ENCODE measurements around the gene ESD.
A peak's percentile ranks its signal among the peaks of the same experiment; 100 is the strongest.
"Not testable (repeated sequence)": the region's sequence is repeated elsewhere in the genome, so short reads cannot be mapped to it uniquely, and the experiment has no call there.

The ESD gene

DNA sequence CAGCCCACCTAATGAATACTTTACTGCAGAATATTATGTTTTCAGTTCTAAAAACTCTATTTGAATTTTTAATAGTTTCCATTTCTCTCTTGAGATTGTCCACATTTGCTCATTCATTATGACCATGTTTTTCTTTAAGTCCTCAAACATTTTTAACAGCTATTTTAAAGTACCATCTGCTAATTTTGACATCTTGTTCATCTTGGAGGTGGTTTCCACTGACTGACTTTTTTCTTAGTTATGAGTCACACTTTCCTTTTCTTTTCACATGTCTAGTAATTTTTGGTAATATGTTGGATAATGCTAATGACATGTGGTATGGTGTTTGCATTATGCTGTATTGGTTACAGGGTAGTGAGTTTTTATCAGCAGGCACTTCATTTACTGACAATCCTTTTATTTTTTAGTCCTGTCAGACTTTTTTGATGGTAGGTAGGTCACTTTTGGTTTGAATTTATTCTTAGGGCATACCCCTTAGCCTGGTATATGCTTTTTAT, 15.4 kb upstream of the ESD start:
- no peak overlapping the region for H3K4me3 ChIP-seq (ENCODE audit: low read depth, low read length)
- no peak for DNase-seq (ENCODE audit: low read depth)
- TF ChIP-seq MYC (IDR thresholded peaks at IDR 0.05; ENCODE audit: low read depth, low read length) (no peak), POLR2A (IDR thresholded peaks at IDR 0.05; ENCODE audit: extremely low read depth, insufficient read length) (no peak), MAX (IDR thresholded peaks at IDR 0.05; ENCODE audit: low read depth, low read length) (no peak), CTCF (IDR thresholded peaks at IDR 0.05; ENCODE audit: low read depth, low read length) (no peak)

- TF ChIP-seq CTCF (IDR thresholded peaks at IDR 0.05; ENCODE audit: low read depth, low read length), result no peak
- no peak for TF ChIP-seq POLR2A (IDR thresholded peaks at IDR 0.05; ENCODE audit: extremely low read depth, insufficient read length)
- TF ChIP-seq MYC (IDR thresholded peaks at IDR 0.05; ENCODE audit: low read depth, low read length), result no peak
- no peak for TF ChIP-seq MAX (IDR thresholded peaks at IDR 0.05; ENCODE audit: low read depth, low read length)
- no peak overlapping the region for H3K4me3 ChIP-seq (ENCODE audit: low read depth, low read length)
- no peak for DNase-seq (ENCODE audit: low read depth)
Observed at GRCh38 chr13:46810440-46810839, 13.5 kb upstream of the ESD start.

DNA sequence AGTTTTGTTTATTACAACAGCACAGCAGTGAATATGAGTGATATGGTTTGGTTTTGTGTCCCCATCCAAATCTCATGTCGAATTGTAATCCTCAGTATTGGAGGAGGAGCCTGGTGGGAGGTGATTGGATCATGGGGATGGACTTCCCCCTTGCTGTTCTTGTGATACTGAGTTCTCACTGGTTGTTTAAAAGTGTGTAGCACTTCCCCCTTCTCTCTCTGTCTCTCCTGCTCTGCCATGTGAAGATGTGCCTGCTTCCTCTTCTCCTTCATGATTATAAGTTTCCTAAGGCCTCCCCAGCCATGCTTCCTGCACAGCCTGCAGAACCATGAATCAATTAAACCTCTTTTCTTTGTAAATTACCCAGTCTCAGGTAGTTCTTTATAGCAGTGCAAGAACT, 8.0 kb upstream of the ESD start:
- not testable (repeated sequence) for H3K4me3 ChIP-seq (ENCODE audit: low read depth, low read length)
- DNase-seq (ENCODE audit: low read depth), result peak; percentile 29

DNA sequence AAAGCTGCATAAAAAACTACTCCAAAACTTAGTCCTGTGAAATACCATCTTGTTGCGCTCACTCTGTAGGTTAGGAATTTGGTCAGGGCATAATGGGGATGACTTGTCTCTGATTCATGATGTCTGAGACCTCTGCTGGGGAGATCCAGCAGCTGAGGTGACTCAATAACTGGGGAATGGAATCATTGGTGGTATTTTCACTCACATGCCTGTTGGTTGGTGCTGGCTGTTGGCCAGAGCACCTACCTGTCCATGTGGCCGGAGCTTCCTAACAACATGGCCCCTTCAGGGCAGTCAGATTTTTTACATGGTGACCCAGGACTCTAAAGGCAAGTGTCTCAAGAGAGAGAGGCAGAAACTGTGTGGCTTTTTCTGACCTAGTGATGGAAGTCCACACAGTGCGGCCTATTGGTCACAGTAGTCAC, 7.4 kb upstream of the ESD start:
- no peak for DNase-seq (ENCODE audit: low read depth)
- TF ChIP-seq POLR2A (IDR thresholded peaks at IDR 0.05; ENCODE audit: extremely low read depth, insufficient read length) (no peak), CTCF (IDR thresholded peaks at IDR 0.05; ENCODE audit: low read depth, low read length) (no peak), MAX (IDR thresholded peaks at IDR 0.05; ENCODE audit: low read depth, low read length) (no peak), MYC (IDR thresholded peaks at IDR 0.05; ENCODE audit: low read depth, low read length) (no peak)
- H3K4me3 ChIP-seq (ENCODE audit: low read depth, low read length), result no peak overlapping the region

DNA sequence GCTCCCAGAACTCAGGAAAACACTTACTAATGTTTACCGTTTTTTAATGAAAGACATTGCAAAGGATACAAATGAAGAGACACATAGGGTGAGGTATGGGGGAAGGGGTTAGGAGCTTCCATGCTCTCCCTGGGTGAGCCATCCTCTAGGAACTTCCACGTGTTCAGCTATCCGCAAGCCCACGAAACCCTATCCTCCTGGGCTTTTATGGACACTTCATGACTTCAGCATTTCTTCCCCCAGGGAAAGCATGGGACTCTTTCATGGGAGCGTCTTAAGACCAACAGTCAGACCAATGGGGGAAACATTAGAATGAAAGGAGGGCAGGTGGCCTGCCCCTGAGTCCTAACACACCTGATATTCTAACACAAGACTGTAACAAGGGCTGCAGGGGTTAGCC, 6.6 kb upstream of the ESD start:
- H3K4me3 ChIP-seq (ENCODE audit: low read depth, low read length), result no peak overlapping the region
- no peak for DNase-seq (ENCODE audit: low read depth)
- TF ChIP-seq MYC (IDR thresholded peaks at IDR 0.05; ENCODE audit: low read depth, low read length), result no peak
- no peak for TF ChIP-seq POLR2A (IDR thresholded peaks at IDR 0.05; ENCODE audit: extremely low read depth, insufficient read length)
- no peak for TF ChIP-seq MAX (IDR thresholded peaks at IDR 0.05; ENCODE audit: low read depth, low read length)
- TF ChIP-seq CTCF (IDR thresholded peaks at IDR 0.05; ENCODE audit: low read depth, low read length), result no peak

- TF ChIP-seq MAX (IDR thresholded peaks at IDR 0.05; ENCODE audit: low read depth, low read length) (no peak), MYC (IDR thresholded peaks at IDR 0.05; ENCODE audit: low read depth, low read length) (no peak), CTCF (IDR thresholded peaks at IDR 0.05; ENCODE audit: low read depth, low read length) (no peak), POLR2A (IDR thresholded peaks at IDR 0.05; ENCODE audit: extremely low read depth, insufficient read length) (no peak)
- no peak overlapping the region for H3K4me3 ChIP-seq (ENCODE audit: low read depth, low read length)
- DNase-seq (ENCODE audit: low read depth), result no peak
Observed at GRCh38 chr13:46801858-46802257, 4.9 kb upstream of the ESD start.
